HepG2 (cell line): Measurements from ENCODE around the gene TOR1B. TPM values are rescaled to one million over a fixed set of nuclear protein-coding genes. Genes with fewer than 3 reads are reported as not detected.

Experiments
- ATAC-seq: fragments of 200-7000 bp; cut with Tn5 transposase; 3 replicates; pipeline ENCODE4 v1.9.1; 2020; ENCODE audit warnings: mild to moderate bottlenecking, moderate library complexity
- Bru-seq: library from RNA; stranded (reverse); fragments of 400-500 nt; gene quantifications from one replicate; lab custom pipeline; 2021; lab: Mats Ljungman, UMichigan
- BruChase-seq, 2 experiments: library from RNA; stranded (reverse); fragments of 400-500 nt; gene quantifications; one replicate each; lab custom pipeline; 2021; lab: Mats Ljungman, UMichigan
- BruUV-seq: library from RNA; stranded (reverse); fragments of 400-500 nt; replicated peaks from 2 replicates; lab custom pipeline; 2021; lab: Mats Ljungman, UMichigan
- CTCF ChIA-PET: fragments of 300-600 bp; formaldehyde crosslinking; extraction: SDS; loops from one replicate; lab custom pipeline; 2021; ENCODE audit warnings: low total read pairs, inconsistent platforms, low intra/inter-chr PET ratio; lab: Yijun Ruan, JAX
- POLR2A ChIA-PET: fragments of 350-600 bp; sonication (Branson Sonifier 250); formaldehyde crosslinking; loops from one replicate; lab custom pipeline; 2020; ENCODE audit warnings: antibody characterized with exemption, inconsistent platforms; lab: Yijun Ruan, JAX
- DNase-seq: peaks from one replicate; pipeline ENCODE4 v3.0.0-alpha.2; 2015; ENCODE audit warnings: low spot score
- FAIRE-seq: peaks from 3 replicates; lab custom pipeline; 2011; peaks lifted over from hg19 to GRCh38; lab: Jason Lieb, UNC
- H2AFZ ChIP-seq: one replicate; pipeline ENCODE4 v1.6.1; 2011; ENCODE audit warnings: low read length, inconsistent platforms
- H3K27ac ChIP-seq: fragments of 300-600 bp; 3 replicates; pipeline ENCODE4 v1.8.0; 2011; ENCODE audit warnings: mixed run types, mild to moderate bottlenecking, mixed read lengths, low read length, inconsistent platforms; ENCODE audit not compliant: insufficient read depth; ENCODE audit errors: extremely low read length
- H3K27me3 ChIP-seq, 2 experiments: fragments of 200-600 bp in 1 of 2; 2 replicates in 1 of 2; 3 replicates in 1 of 2; pipeline versions ENCODE4 v1.6.0 to v1.8.0; 2011; ENCODE audit warnings: low read length in 2 of 2, mild to moderate bottlenecking in 2 of 2, moderate library complexity in 2 of 2, inconsistent platforms in 1 of 2; ENCODE audit not compliant: insufficient read depth in 2 of 2, control insufficient read depth in 1 of 2
- H3K36me3 ChIP-seq, 2 experiments: fragments of 200-600 bp in 1 of 2; replicated peaks in 1 of 2; 2 replicates in 1 of 2; 3 replicates in 1 of 2; pipeline versions ENCODE4 v1.5.1 to v1.8.0; 2011; ENCODE audit warnings: low read length in 2 of 2, inconsistent platforms in 1 of 2; ENCODE audit not compliant: insufficient read depth in 2 of 2, control insufficient read depth in 1 of 2
- H3K4me1 ChIP-seq: 2 replicates; pipeline ENCODE4 v1.5.1; 2012; ENCODE audit warnings: low read length, inconsistent platforms; ENCODE audit not compliant: insufficient read depth
- H3K4me2 ChIP-seq: 2 replicates; pipeline ENCODE4 v1.6.0; 2011; ENCODE audit warnings: low read depth, low read length, inconsistent platforms
- H3K4me3 ChIP-seq, 3 experiments: fragments of 200-600 bp in 1 of 3; sonication (generic), shearing (Covaris generic) in 1 of 3; replicated peaks in 1 of 3; 2 replicates each; pipeline ENCODE4 v1.5.1; 2011 to 2016; ENCODE audit warnings: low read length in 3 of 3, inconsistent platforms in 2 of 3, low read depth in 2 of 3, mild to moderate bottlenecking in 2 of 3, control low read depth in 1 of 3, mixed read lengths in 1 of 3; ENCODE audit not compliant: insufficient read depth in 1 of 3
- H3K79me2 ChIP-seq: one replicate; pipeline ENCODE4 v1.6.1; 2011; ENCODE audit warnings: low read length, inconsistent platforms; ENCODE audit not compliant: insufficient read depth
- H3K9ac ChIP-seq: 2 replicates; pipeline ENCODE4 v1.6.0; 2011; ENCODE audit warnings: mild to moderate bottlenecking, low read depth, low read length, inconsistent platforms; ENCODE audit not compliant: insufficient read depth
- H3K9me3 ChIP-seq: 2 replicates; pipeline ENCODE4 v1.5.1; 2012; ENCODE audit warnings: mild to moderate bottlenecking, low read length
- H4K20me1 ChIP-seq: 2 replicates; pipeline ENCODE4 v1.6.0; 2011; ENCODE audit warnings: inconsistent platforms, mild to moderate bottlenecking, low read length, moderate library complexity; ENCODE audit not compliant: insufficient read depth
- BATF2 ChIP-seq: sonication (generic); formaldehyde crosslinking; IDR thresholded peaks from 2 replicates; pipeline ENCODE4 v1.8.0; 2022; ENCODE audit warnings: mild to moderate bottlenecking, missing genetic modification reagents, moderate library complexity
- ETV5 ChIP-seq: IDR thresholded peaks from 2 replicates; pipeline ENCODE4 v1.6.1; 2018; ENCODE audit warnings: missing biosample characterization, missing genetic modification reagents, inconsistent platforms, borderline replicate concordance
- GABPB1 ChIP-seq: IDR thresholded peaks from 2 replicates; pipeline ENCODE4 v1.6.1; 2016; ENCODE audit warnings: mild to moderate bottlenecking, missing genetic modification reagents, moderate library complexity, missing compliant biosample characterization
- KLF9 ChIP-seq: IDR thresholded peaks from 2 replicates; pipeline ENCODE4 v1.6.1; 2016; ENCODE audit warnings: low read depth
- MXD4 ChIP-seq: IDR thresholded peaks from 2 replicates; pipeline ENCODE4 v1.6.1; 2016; ENCODE audit warnings: mild to moderate bottlenecking, missing biosample characterization, missing genetic modification reagents
- PHF21A ChIP-seq: sonication (generic); formaldehyde crosslinking; IDR thresholded peaks from 2 replicates; pipeline ENCODE4 v1.5.0; 2020; ENCODE audit warnings: mild to moderate bottlenecking, missing genetic modification reagents
- RXRB ChIP-seq: IDR thresholded peaks from 2 replicates; pipeline ENCODE4 v1.6.1; 2016; ENCODE audit warnings: borderline replicate concordance, missing genetic modification reagents, missing compliant biosample characterization
- SMAD3 ChIP-seq: sonication (generic); formaldehyde crosslinking; IDR thresholded peaks from 2 replicates; pipeline ENCODE4 v1.4.0; 2020; ENCODE audit warnings: missing genetic modification reagents
- ZBTB1 ChIP-seq: sonication (generic); formaldehyde crosslinking; IDR thresholded peaks from 2 replicates; pipeline ENCODE4 v1.4.0; 2020; ENCODE audit warnings: missing genetic modification reagents, borderline replicate concordance
- ZNF275 ChIP-seq: sonication (generic); formaldehyde crosslinking; IDR thresholded peaks from 2 replicates; pipeline ENCODE4 v1.8.0; 2022; ENCODE audit warnings: missing genetic modification reagents, mild to moderate bottlenecking, inconsistent platforms, borderline replicate concordance
- ZNF446 ChIP-seq: sonication (generic); formaldehyde crosslinking; IDR thresholded peaks from 2 replicates; pipeline ENCODE4 v1.5.0; 2020; ENCODE audit warnings: mild to moderate bottlenecking, missing genetic modification reagents
- ZNF766 ChIP-seq: sonication (generic); formaldehyde crosslinking; IDR thresholded peaks from 2 replicates; pipeline ENCODE4 v1.5.0; 2020; ENCODE audit warnings: missing genetic modification reagents, borderline replicate concordance
- WGBS: methylation state at CpG from one replicate; pipeline ENCODE4 v1.1.6; 2017; ENCODE audit warnings: low lambda C conversion rate; 5-methylcytosine and 5-hydroxymethylcytosine counted together
- in situ Hi-C: cut with HindIII; loops from 2 replicates; pipeline ENCODE4 v1.10.0; 2017; ENCODE audit warnings: low pct_unique_long_range_greater_than_20kb; ENCODE audit not compliant: extremely low pct_ligation_motif_present
- intact Hi-C: fragments of 100-400 bp; cut with micrococcal nuclease; formaldehyde crosslinking; loops from one replicate; pipeline ENCODE4 v1.10.0; 2022; ENCODE audit not compliant: unreplicated experiment
- long read RNA-seq, 2 experiments: library from RNA in 1 of 2; library from polyadenylated mRNA in 1 of 2; stranded (forward) in 1 of 2; unstranded in 1 of 2; transcript quantifications; one replicate each; pipeline ENCODE4 v2.0.0, GENCODE V29; 2019 to 2022
- polyA minus RNA-seq, 3 experiments: library from RNA; depleted of rRNA, polyadenylated mRNA; stranded (reverse); fragments of >200 nt; gene quantifications; 2 replicates each; pipeline ENCODE4 v1.2.3, GENCODE V29; 2011; ENCODE audit warnings: low replicate concordance in 1 of 3
- polyA plus RNA-seq, 8 experiments: library from polyadenylated mRNA; depleted of rRNA in 3 of 8; stranded (reverse) in 7 of 8; unstranded in 1 of 8; fragments of >200 nt; fragmentation: Illumina TruSeq in 4 of 8; extraction: Trizol in 4 of 8; gene quantifications; 2 replicates each; pipeline versions ENCODE4 v1.2.1 to v1.2.3, GENCODE V29; 2011 to 2016; ENCODE audit warnings: low read depth in 4 of 8, missing spikeins in 1 of 8, mixed read lengths in 1 of 8; ENCODE audit not compliant: insufficient read depth in 1 of 8
- total RNA-seq, 5 experiments: library from RNA; depleted of rRNA; stranded (reverse); fragments of >200 nt; fragmentation: Illumina TruSeq; extraction: Trizol; gene quantifications; 2 replicates each; pipeline ENCODE4 v1.2.3, GENCODE V29; 2016; ENCODE audit warnings: low read depth in 1 of 5
- TF ChIP-seq, protein P1 (sequence below): sonication (generic); formaldehyde crosslinking; IDR thresholded peaks from 2 replicates; pipeline ENCODE4 v1.4.0; 2020; ENCODE audit warnings: missing genetic modification reagents

TOR1B gene
- total RNA-seq (2016; rRNA removed; fragmentation: Illumina TruSeq; extraction: Trizol): 8.2 and 18.1 TPM in 2 replicates
- total RNA-seq (2016; cell fraction: cytosol; rRNA removed; fragmentation: Illumina TruSeq; extraction: Trizol; ENCODE audit: low read depth): 1.8 and 2.1 TPM in 2 replicates
- total RNA-seq (2016; cell fraction: insoluble cytoplasmic fraction; rRNA removed; fragmentation: Illumina TruSeq; extraction: Trizol): 8.2 and 16.7 TPM in 2 replicates
- total RNA-seq (2016; cell fraction: membrane; rRNA removed; fragmentation: Illumina TruSeq; extraction: Trizol): 4.8 and 6.4 TPM in 2 replicates
- 15.4 and 17.8 TPM in 2 replicates for total RNA-seq (2016; cell fraction: nucleus; rRNA removed; fragmentation: Illumina TruSeq; extraction: Trizol)
- 21.3 and 22.8 TPM in 2 replicates for polyA plus RNA-seq (2011; rRNA removed)
- polyA plus RNA-seq (2011; cell fraction: cytosol; rRNA removed): 18.4 and 25.0 TPM in 2 replicates
- polyA plus RNA-seq (2011; cell fraction: nucleus; rRNA removed): 9.9 and 15.3 TPM in 2 replicates
- 12.4 and 18.5 TPM in 2 replicates for polyA plus RNA-seq (2012)
- polyA plus RNA-seq (2016; cell fraction: cytosol; fragmentation: Illumina TruSeq; extraction: Trizol; ENCODE audit: low read depth): 1.5 and 1.6 TPM in 2 replicates
- 6.6 and 8.2 TPM in 2 replicates for polyA plus RNA-seq (2016; cell fraction: insoluble cytoplasmic fraction; fragmentation: Illumina TruSeq; extraction: Trizol; ENCODE audit: low read depth)
- 3.4 and 3.7 TPM in 2 replicates for polyA plus RNA-seq (2016; cell fraction: membrane; fragmentation: Illumina TruSeq; extraction: Trizol; ENCODE audit: low read depth)
- polyA plus RNA-seq (2016; cell fraction: nucleus; fragmentation: Illumina TruSeq; extraction: Trizol; ENCODE audit: insufficient read depth, low read depth): 24.0 and 24.3 TPM in 2 replicates
- polyA minus RNA-seq (2011; rRNA and poly(A)+ RNA removed; ENCODE audit: low replicate concordance): 18.9 and 43.4 TPM in 2 replicates
- 11.5 and 13.4 TPM in 2 replicates for polyA minus RNA-seq (2011; cell fraction: cytosol; rRNA and poly(A)+ RNA removed)
- polyA minus RNA-seq (2011; cell fraction: nucleus; rRNA and poly(A)+ RNA removed): 9.5 and 14.4 TPM in 2 replicates
- Bru-seq, nascent RNA: percentile 56 among the genes with signal in this experiment
- BruChase-seq, experiment 1, labeled RNA remaining after a 6-hour chase: percentile 81 among the genes with signal in this experiment
- BruChase-seq, experiment 2, labeled RNA remaining after a 2-hour chase: percentile 70 among the genes with signal in this experiment
- long read RNA-seq, experiment 1, transcript TOR1B-201 (5 exons, 2,769 nt): major isoform, 5 of 8 reads
- long read RNA-seq, experiment 1, partial matches to known transcripts: 1 of 8 reads
- long read RNA-seq, experiment 1, other reads (novel, unspliced or antisense): 2 of 8 reads
- long read RNA-seq, experiment 2, transcript TOR1B-201 (5 exons, 2,769 nt): major isoform, 38 of 64 reads
- long read RNA-seq, experiment 2, partial matches to known transcripts: 23 of 64 reads
- long read RNA-seq, experiment 2, other reads (novel, unspliced or antisense): 2 of 64 reads

DNA sequence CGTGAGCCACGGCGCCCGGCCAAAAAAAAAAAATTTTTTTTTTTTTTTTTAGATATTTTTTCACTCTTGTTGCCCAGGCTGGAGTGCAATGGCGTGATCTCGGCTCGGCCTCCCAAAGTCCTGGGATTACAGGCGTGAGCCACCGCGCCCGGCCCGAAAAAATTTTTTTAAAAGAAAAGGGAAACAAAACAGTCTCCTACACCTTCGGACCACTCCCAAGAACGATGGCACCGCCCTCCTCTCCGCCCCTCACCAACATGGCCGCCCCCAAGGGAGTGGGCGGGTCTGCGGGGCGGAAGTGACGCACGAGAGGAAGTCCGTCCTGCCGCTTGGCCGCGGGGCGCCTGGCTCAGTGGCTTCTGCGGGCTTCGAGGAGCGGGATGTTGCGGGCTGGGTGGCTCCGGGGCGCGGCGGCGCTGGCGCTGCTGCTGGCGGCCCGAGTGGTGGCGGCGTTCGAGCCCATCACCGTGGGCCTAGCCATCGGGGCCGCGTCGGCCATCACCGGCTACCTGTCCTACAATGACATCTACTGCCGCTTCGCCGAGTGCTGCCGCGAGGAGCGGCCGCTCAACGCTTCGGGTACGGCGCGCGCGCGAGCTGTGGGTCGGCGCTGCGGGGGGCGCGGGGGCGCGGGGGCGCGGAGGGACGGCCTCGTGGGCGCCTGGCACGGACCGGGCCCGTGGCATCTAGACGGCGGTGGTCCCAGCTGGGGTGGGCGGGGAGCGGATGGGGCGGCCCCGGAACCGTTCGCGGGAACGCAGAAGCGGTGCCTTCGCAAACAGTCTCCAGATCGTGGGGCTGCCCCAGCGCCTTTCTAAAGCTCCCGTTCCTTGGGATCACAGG lies at the start of gene TOR1B:
Gene TOR1B (plus strand): TSS at position 352 of the 843 bp plus-strand sequence. CDS start 29 bp downstream, at position 381.
- CTCF ChIA-PET: no interaction called here
- 0 out of 2 replicates have a peak, but pooled peaks have one; percentile 53 for TF ChIP-seq ZNF766 (CRISPR knock-in tag)
- TF ChIP-seq PHF21A (CRISPR knock-in tag): peak; percentile 53; the same call in 1 of the 2 replicates
- TF ChIP-seq BATF2 (CRISPR knock-in tag): no peak
- TF ChIP-seq ETV5 (CRISPR knock-in tag): peak; percentile 75; the same call in 1 of the 2 replicates
- peak; percentile 19; the same call in 1 of the 2 replicates for TF ChIP-seq RXRB
- TF ChIP-seq GABPB1: peak; percentile 97
- peak; percentile 48; the same call in 1 of the 2 replicates for TF ChIP-seq SMAD3 (CRISPR knock-in tag)
- peak; percentile 78; the same call in 1 of the 2 replicates for TF ChIP-seq KLF9
- TF ChIP-seq ZNF446: peak; percentile 77; the same call in 1 of the 2 replicates
- TF ChIP-seq, protein P1, sequence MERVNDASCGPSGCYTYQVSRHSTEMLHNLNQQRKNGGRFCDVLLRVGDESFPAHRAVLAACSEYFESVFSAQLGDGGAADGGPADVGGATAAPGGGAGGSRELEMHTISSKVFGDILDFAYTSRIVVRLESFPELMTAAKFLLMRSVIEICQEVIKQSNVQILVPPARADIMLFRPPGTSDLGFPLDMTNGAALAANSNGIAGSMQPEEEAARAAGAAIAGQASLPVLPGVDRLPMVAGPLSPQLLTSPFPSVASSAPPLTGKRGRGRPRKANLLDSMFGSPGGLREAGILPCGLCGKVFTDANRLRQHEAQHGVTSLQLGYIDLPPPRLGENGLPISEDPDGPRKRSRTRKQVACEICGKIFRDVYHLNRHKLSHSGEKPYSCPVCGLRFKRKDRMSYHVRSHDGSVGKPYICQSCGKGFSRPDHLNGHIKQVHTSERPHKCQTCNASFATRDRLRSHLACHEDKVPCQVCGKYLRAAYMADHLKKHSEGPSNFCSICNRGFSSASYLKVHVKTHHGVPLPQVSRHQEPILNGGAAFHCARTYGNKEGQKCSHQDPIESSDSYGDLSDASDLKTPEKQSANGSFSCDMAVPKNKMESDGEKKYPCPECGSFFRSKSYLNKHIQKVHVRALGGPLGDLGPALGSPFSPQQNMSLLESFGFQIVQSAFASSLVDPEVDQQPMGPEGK (CRISPR knock-in tag): peak; percentile 41; the same call in 1 of the 2 replicates
- no peak for TF ChIP-seq ZNF275 (CRISPR knock-in tag)
- peak; percentile 50; the same call in 1 of the 2 replicates for TF ChIP-seq MXD4 (CRISPR knock-in tag)
- TF ChIP-seq ZBTB1 (CRISPR knock-in tag): 0 out of 2 replicates have a peak, but pooled peaks have one; percentile 63

More for the DNA sequence above, at the start of gene TOR1B:
- Histone ChIP-seq H4K20me1 (no peaks in the 10 kb centered on the region), H3K79me2 (peaks cover 9% of the 10 kb centered on the region), H3K36me3 (peaks cover 2 to 9% of the 10 kb centered on the region in 2 experiments; a peak in 3 of 5 replicates), H3K4me1 (peaks cover 26% of the 10 kb centered on the region), H3K9ac (peak within 1 kb of the TSS; percentile 63), H2AFZ (no peak within 1 kb of the TSS), H3K9me3 (no peaks in the 10 kb centered on the region), H3K27ac (peak within 1 kb of the TSS; percentile 39), H3K4me2 (peak within 1 kb of the TSS; percentile 89), H3K27me3 (no peaks in the 10 kb centered on the region), H3K4me3 (peak within 1 kb of the TSS; percentile 75 to 88 (median 84))
- DNase-seq (peak; percentile 86), ATAC-seq (peak; percentile 92), FAIRE-seq (peak; percentile 81)
- in situ Hi-C loops: no loop called here
- no TSS peak for BruUV-seq
- 2% methylated on average over 22 of the region's 93 CpGs for WGBS
- intact Hi-C loops: no loop called here
- POLR2A ChIA-PET: interaction anchor here (0.6 to 1.4 kb wide), 4 partner anchors 8 to 31 kb away, joined by 3 read pairs; no protein-coding TSS in a partner anchor
